CD14-positive monocyte (primary cell): ENCODE measurements around the gene TMEM175. TPM values are rescaled to one million over a fixed set of nuclear protein-coding genes. Genes with fewer than 3 reads are reported as not detected.

Source experiments
- DNase-seq, 3 donors: peaks; one replicate each; pipeline ENCODE4 v3.0.0-alpha.2; 2011 to 2022
- H2AFZ ChIP-seq: 2 replicates; pipeline ENCODE4 v1.6.0; 2012; ENCODE audit warnings: mild to moderate bottlenecking, low read depth, low read length, inconsistent platforms; ENCODE audit not compliant: insufficient read depth, poor library complexity, severe bottlenecking
- H3K27ac ChIP-seq, 2 donors: 1 replicate in 1 of 2; 2 replicates in 1 of 2; pipeline ENCODE4 v1.5.1; 2012 to 2013; ENCODE audit warnings: low read length in 2 of 2, control low read depth in 1 of 2, inconsistent platforms in 1 of 2, low read depth in 1 of 2, mild to moderate bottlenecking in 1 of 2
- H3K27me3 ChIP-seq, 2 donors: one replicate each; pipeline versions ENCODE4 v1.6.0 to v1.6.1; 2011 to 2013; ENCODE audit warnings: low read length in 2 of 2; ENCODE audit not compliant: control insufficient read depth in 2 of 2, insufficient read depth in 2 of 2
- H3K36me3 ChIP-seq, 2 donors: replicated peaks in 1 of 2; 1 replicate in 1 of 2; 2 replicates in 1 of 2; pipeline versions ENCODE4 v1.5.1 to v1.6.1; 2012 to 2013; ENCODE audit warnings: low read length in 2 of 2, control low read depth in 1 of 2, inconsistent platforms in 1 of 2, mild to moderate bottlenecking in 1 of 2; ENCODE audit not compliant: insufficient read depth in 2 of 2, control insufficient read depth in 1 of 2
- H3K4me1 ChIP-seq, 2 donors: 1 replicate in 1 of 2; 2 replicates in 1 of 2; pipeline versions ENCODE4 v1.5.1 to v1.6.1; 2012 to 2013; ENCODE audit warnings: low read length in 2 of 2, control low read depth in 1 of 2, inconsistent platforms in 1 of 2, mild to moderate bottlenecking in 1 of 2, moderate library complexity in 1 of 2; ENCODE audit not compliant: insufficient read depth in 2 of 2, control insufficient read depth in 1 of 2
- H3K4me2 ChIP-seq: replicated peaks from 2 replicates; pipeline ENCODE3; 2012; ENCODE audit warnings: low read length, moderate library complexity, mild to moderate bottlenecking; ENCODE audit not compliant: poor library complexity, severe bottlenecking; ENCODE audit errors: extremely low read depth
- H3K4me3 ChIP-seq, 3 experiments: fragments of 200-600 bp in 1 of 3; sonication (generic) in 1 of 3; replicated peaks in 1 of 3; 1 replicate in 2 of 3; 2 replicates in 1 of 3; pipeline ENCODE4 v1.5.1; 2011 to 2013; ENCODE audit warnings: low read length in 3 of 3, mild to moderate bottlenecking in 3 of 3, control low read depth in 2 of 3, low read depth in 2 of 3, inconsistent platforms in 1 of 3, moderate library complexity in 1 of 3
- H3K79me2 ChIP-seq: 2 replicates; pipeline ENCODE4 v1.6.0; 2012; ENCODE audit warnings: mild to moderate bottlenecking, control low read depth, inconsistent platforms, low read length, moderate library complexity; ENCODE audit not compliant: insufficient read depth
- H3K9ac ChIP-seq: 2 replicates; pipeline ENCODE4 v1.6.0; 2017; ENCODE audit warnings: low read length, mild to moderate bottlenecking; ENCODE audit not compliant: insufficient read depth, poor library complexity, severe bottlenecking
- H3K9me3 ChIP-seq, 2 donors: replicated peaks in 1 of 2; 1 replicate in 1 of 2; 2 replicates in 1 of 2; pipeline versions ENCODE4 v1.5.1 to v1.6.1; 2012 to 2013; ENCODE audit warnings: low read length in 2 of 2, control low read depth in 1 of 2; ENCODE audit not compliant: control insufficient read depth in 1 of 2, insufficient read depth in 1 of 2
- H4K20me1 ChIP-seq: 2 replicates; pipeline ENCODE4 v1.6.0; 2012; ENCODE audit warnings: mild to moderate bottlenecking, low read length, control low read depth, moderate library complexity; ENCODE audit not compliant: insufficient read depth
- H3K27ac Mint-ChIP-seq, 7 donors: one replicate each; pipeline ENCODE4 v1.8.0; 2020; ENCODE audit warnings: mild to moderate bottlenecking in 7 of 7, mixed read lengths in 7 of 7, moderate library complexity in 6 of 7, inconsistent platforms in 2 of 7
- H3K27me3 Mint-ChIP-seq, 3 donors: one replicate each; pipeline ENCODE4 v1.8.0; 2021 to 2022; ENCODE audit warnings: low read depth in 3 of 3, mild to moderate bottlenecking in 3 of 3, mixed read lengths in 3 of 3, moderate library complexity in 3 of 3, inconsistent platforms in 1 of 3
- H3K36me3 Mint-ChIP-seq, 2 donors: one replicate each; pipeline ENCODE4 v1.8.0; 2020; ENCODE audit warnings: mixed read lengths in 2 of 2, inconsistent platforms in 1 of 2, mild to moderate bottlenecking in 1 of 2
- H3K4me1 Mint-ChIP-seq: one replicate; pipeline ENCODE4 v1.8.0; 2020; ENCODE audit warnings: mild to moderate bottlenecking, mixed read lengths
- H3K4me3 Mint-ChIP-seq, 2 donors: one replicate each; pipeline ENCODE4 v1.8.0; 2020; ENCODE audit warnings: mild to moderate bottlenecking in 2 of 2, mixed read lengths in 2 of 2, moderate library complexity in 1 of 2
- H3K9me3 Mint-ChIP-seq, 7 donors: one replicate each; pipeline ENCODE4 v1.8.0; 2020 to 2022; ENCODE audit warnings: mixed read lengths in 7 of 7, mild to moderate bottlenecking in 6 of 7, moderate library complexity in 6 of 7, inconsistent platforms in 2 of 7
- CTCF ChIP-seq: fragments of 200-600 bp; IDR thresholded peaks from one replicate; pipeline ENCODE4 v1.8.0; 2022; ENCODE audit warnings: antibody characterized with exemption, mild to moderate bottlenecking
- WGBS: methylation state at CpG from one replicate; pipeline ENCODE4 v1.1.5; 2013; ENCODE audit warnings: missing lambda C conversion rate; ENCODE audit not compliant: insufficient coverage; 5-methylcytosine and 5-hydroxymethylcytosine counted together
- intact Hi-C, 2 donors: fragments of 100-400 bp; cut with micrococcal nuclease; formaldehyde crosslinking; loops; one replicate each; pipeline versions ENCODE4 v1.15.0 to v1.15.1; 2023
- polyA plus RNA-seq, 3 donors: library from polyadenylated mRNA; depleted of rRNA in 1 of 3; unstranded in 2 of 3; stranded (reverse) in 1 of 3; fragments of 300-500 nt in 2 of 3; fragments of >200 nt in 1 of 3; fragmentation: Illumina TruSeq in 2 of 3; gene quantifications; 1 replicate in 2 of 3; 2 replicates in 1 of 3; pipeline ENCODE4 v1.2.3, GENCODE V29; 2012 to 2021

Gene TMEM175
- polyA plus RNA-seq, 3 donors: 18.9 to 216 (median 20.7) TPM

- H3K27me3 ChIP-seq: no peaks in the 10 kb centered on the region
- no peaks in the 10 kb centered on the region for H3K9me3 Mint-ChIP-seq
- H4K20me1 ChIP-seq: peaks cover 22% of the 10 kb centered on the region
- peaks cover 13 to 14% of the 10 kb centered on the region in 2 donors for H3K36me3 ChIP-seq
- no peak for TF ChIP-seq CTCF
- H3K4me3 ChIP-seq: no peak overlapping the region
- 97% methylated on average over 66 of the region's 69 CpGs for WGBS
- H3K9ac ChIP-seq: no peak overlapping the region
- DNase-seq: no peak
- no peak overlapping the region for H3K4me2 ChIP-seq
- no peaks in the 10 kb centered on the region for H3K9me3 ChIP-seq
- H3K4me1 ChIP-seq: peaks cover 27 to 35% of the 10 kb centered on the region in 2 donors
- H3K36me3 Mint-ChIP-seq: peaks cover 7 to 20% of the 10 kb centered on the region in 2 donors
- peaks cover 0 to 5% (median 1%) of the 10 kb centered on the region in 3 donors for H3K27me3 Mint-ChIP-seq
- no peak overlapping the region for H3K27ac ChIP-seq
- no peak overlapping the region for H3K27ac Mint-ChIP-seq
- intact Hi-C loops: no loop called here
- peaks cover 23% of the 10 kb centered on the region for H3K4me1 Mint-ChIP-seq
- H2AFZ ChIP-seq: no peak overlapping the region
- H3K79me2 ChIP-seq: no peaks in the 10 kb centered on the region
- no peak overlapping the region for H3K4me3 Mint-ChIP-seq
Observed at GRCh38 chr4:988726-989721, 56.8 kb downstream of the TMEM175 start.

GRCh38 chr4:989722-990471 lies 57.6 kb downstream of the TMEM175 start:
- no peak overlapping the region for H2AFZ ChIP-seq
- H3K36me3 ChIP-seq: peaks cover 13 to 14% of the 10 kb centered on the region in 2 donors
- no peak overlapping the region for H3K27ac ChIP-seq
- DNase-seq: no peak
- Mint-ChIP-seq H3K36me3 (peaks cover 7 to 20% of the 10 kb centered on the region in 2 donors), H3K4me3 (no peak overlapping the region), H3K9me3 (no peaks in the 10 kb centered on the region), H3K4me1 (peaks cover 21% of the 10 kb centered on the region), H3K27ac (no peak overlapping the region), H3K27me3 (peaks cover 0 to 5% (median 1%) of the 10 kb centered on the region in 3 donors)
- peaks cover 25 to 32% of the 10 kb centered on the region in 2 donors for H3K4me1 ChIP-seq
- peaks cover 22% of the 10 kb centered on the region for H4K20me1 ChIP-seq
- H3K9ac ChIP-seq: no peak overlapping the region
- H3K79me2 ChIP-seq: no peaks in the 10 kb centered on the region
- no peaks in the 10 kb centered on the region for H3K9me3 ChIP-seq
- H3K4me3 ChIP-seq: no peak overlapping the region
- no peak for TF ChIP-seq CTCF
- 98% methylated on average over 56 of the region's 58 CpGs for WGBS
- H3K27me3 ChIP-seq: no peaks in the 10 kb centered on the region
- intact Hi-C loops: no loop called here
- H3K4me2 ChIP-seq: no peak overlapping the region
